HepG2 (cell line): ENCODE measurements around the gene NATD1. TPM values are rescaled to one million over a fixed set of nuclear protein-coding genes. Genes with fewer than 3 reads are reported as not detected.

Experiments used
- GATAD1 ChIP-seq: IDR thresholded peaks from 2 replicates; pipeline ENCODE4 v1.6.1; 2016; ENCODE audit warnings: missing genetic modification reagents, missing compliant biosample characterization
- GATAD2A ChIP-seq: IDR thresholded peaks from 2 replicates; pipeline ENCODE4 v1.6.1; 2016
- IRF2 ChIP-seq: IDR thresholded peaks from 2 replicates; pipeline ENCODE4 v1.6.1; 2018; ENCODE audit warnings: missing genetic modification reagents, missing compliant biosample characterization
- MED8 ChIP-seq: sonication (generic); formaldehyde crosslinking; IDR thresholded peaks from 2 replicates; pipeline ENCODE4 v1.8.1; 2023; ENCODE audit warnings: mild to moderate bottlenecking, missing genetic modification reagents; ENCODE audit not compliant: insufficient replicate concordance
- POGK ChIP-seq: sonication (generic); formaldehyde crosslinking; conservative IDR thresholded peaks from 2 replicates; pipeline ENCODE4 v1.8.0; 2022; ENCODE audit warnings: mild to moderate bottlenecking, moderate library complexity, missing genetic modification reagents
- SIX4 ChIP-seq: sonication (generic); formaldehyde crosslinking; IDR thresholded peaks from 2 replicates; pipeline ENCODE4 v1.4.0; 2020; ENCODE audit warnings: missing genetic modification reagents
- ZFY ChIP-seq: sonication (generic); formaldehyde crosslinking; IDR thresholded peaks from 2 replicates; pipeline ENCODE4 v1.4.0; 2020; ENCODE audit warnings: missing genetic modification reagents
- ZNF235 ChIP-seq: sonication (generic); formaldehyde crosslinking; IDR thresholded peaks from 2 replicates; pipeline ENCODE4 v1.8.1; 2023; ENCODE audit warnings: mild to moderate bottlenecking, missing genetic modification reagents, borderline replicate concordance
- ZNF629 ChIP-seq: sonication (generic); formaldehyde crosslinking; conservative IDR thresholded peaks from 2 replicates; pipeline ENCODE4 v1.5.0; 2020; ENCODE audit warnings: missing genetic modification reagents
- ZNF770 ChIP-seq: sonication (generic); formaldehyde crosslinking; IDR thresholded peaks from 2 replicates; pipeline ENCODE4 v1.5.0; 2020; ENCODE audit warnings: mild to moderate bottlenecking, missing genetic modification reagents
- ZNF788 ChIP-seq: sonication (generic); formaldehyde crosslinking; IDR thresholded peaks from 2 replicates; pipeline ENCODE4 v1.5.0; 2020; ENCODE audit warnings: mild to moderate bottlenecking, missing genetic modification reagents, borderline replicate concordance
- ZNF83 ChIP-seq: sonication (generic); formaldehyde crosslinking; IDR thresholded peaks from 2 replicates; pipeline ENCODE4 v1.4.0; 2020; ENCODE audit warnings: missing genetic modification reagents, mild to moderate bottlenecking, borderline replicate concordance
- polyA plus RNA-seq, 8 experiments: library from polyadenylated mRNA; depleted of rRNA in 3 of 8; stranded (reverse) in 7 of 8; unstranded in 1 of 8; fragments of >200 nt; fragmentation: Illumina TruSeq in 4 of 8; extraction: Trizol in 4 of 8; gene quantifications; 2 replicates each; pipeline versions ENCODE4 v1.2.1 to v1.2.3, GENCODE V29; 2011 to 2016; ENCODE audit warnings: low read depth in 4 of 8, missing spikeins in 1 of 8, mixed read lengths in 1 of 8; ENCODE audit not compliant: insufficient read depth in 1 of 8
- total RNA-seq, 5 experiments: library from RNA; depleted of rRNA; stranded (reverse); fragments of >200 nt; fragmentation: Illumina TruSeq; extraction: Trizol; gene quantifications; 2 replicates each; pipeline ENCODE4 v1.2.3, GENCODE V29; 2016; ENCODE audit warnings: low read depth in 1 of 5
- TF ChIP-seq, protein P1 (sequence below): sonication (generic); formaldehyde crosslinking; IDR thresholded peaks from 2 replicates; pipeline ENCODE4 v1.5.0; 2020; ENCODE audit warnings: mild to moderate bottlenecking, missing genetic modification reagents, borderline replicate concordance
- TF ChIP-seq, protein P2 (sequence below): sonication (generic); formaldehyde crosslinking; IDR thresholded peaks from 2 replicates; pipeline ENCODE4 v1.4.0; 2020; ENCODE audit warnings: missing genetic modification reagents, low read depth, mild to moderate bottlenecking, borderline replicate concordance

Gene NATD1
- total and polyA plus RNA-seq, 2 of the 13 experiments (the other 11 are each of a cell fraction or from before 2014, with no cell fraction given): 0.31 to 2.3 TPM

DNA sequence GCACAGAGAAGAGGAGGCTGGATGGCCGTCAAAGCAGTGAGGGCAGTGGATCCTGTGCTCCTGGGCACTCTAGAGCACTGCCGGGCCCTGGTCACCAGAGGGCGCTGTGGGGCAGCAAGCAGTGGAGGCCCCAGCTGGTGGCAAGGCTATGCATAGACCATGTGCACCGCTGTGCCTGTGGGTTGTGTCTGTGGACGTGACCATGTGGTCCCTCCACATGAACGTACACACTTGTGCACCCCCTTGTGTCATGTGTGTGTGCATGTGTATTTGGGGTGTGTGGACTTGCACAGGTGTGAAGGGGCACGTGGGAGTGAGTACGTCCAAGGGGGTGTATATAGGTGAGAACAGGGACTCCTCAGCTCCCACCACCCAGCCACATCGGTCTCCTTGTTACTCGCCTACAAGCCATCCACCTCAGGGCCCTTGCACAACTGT is 26.9 kb upstream of the NATD1 start (continued):
- TF ChIP-seq, protein P1, sequence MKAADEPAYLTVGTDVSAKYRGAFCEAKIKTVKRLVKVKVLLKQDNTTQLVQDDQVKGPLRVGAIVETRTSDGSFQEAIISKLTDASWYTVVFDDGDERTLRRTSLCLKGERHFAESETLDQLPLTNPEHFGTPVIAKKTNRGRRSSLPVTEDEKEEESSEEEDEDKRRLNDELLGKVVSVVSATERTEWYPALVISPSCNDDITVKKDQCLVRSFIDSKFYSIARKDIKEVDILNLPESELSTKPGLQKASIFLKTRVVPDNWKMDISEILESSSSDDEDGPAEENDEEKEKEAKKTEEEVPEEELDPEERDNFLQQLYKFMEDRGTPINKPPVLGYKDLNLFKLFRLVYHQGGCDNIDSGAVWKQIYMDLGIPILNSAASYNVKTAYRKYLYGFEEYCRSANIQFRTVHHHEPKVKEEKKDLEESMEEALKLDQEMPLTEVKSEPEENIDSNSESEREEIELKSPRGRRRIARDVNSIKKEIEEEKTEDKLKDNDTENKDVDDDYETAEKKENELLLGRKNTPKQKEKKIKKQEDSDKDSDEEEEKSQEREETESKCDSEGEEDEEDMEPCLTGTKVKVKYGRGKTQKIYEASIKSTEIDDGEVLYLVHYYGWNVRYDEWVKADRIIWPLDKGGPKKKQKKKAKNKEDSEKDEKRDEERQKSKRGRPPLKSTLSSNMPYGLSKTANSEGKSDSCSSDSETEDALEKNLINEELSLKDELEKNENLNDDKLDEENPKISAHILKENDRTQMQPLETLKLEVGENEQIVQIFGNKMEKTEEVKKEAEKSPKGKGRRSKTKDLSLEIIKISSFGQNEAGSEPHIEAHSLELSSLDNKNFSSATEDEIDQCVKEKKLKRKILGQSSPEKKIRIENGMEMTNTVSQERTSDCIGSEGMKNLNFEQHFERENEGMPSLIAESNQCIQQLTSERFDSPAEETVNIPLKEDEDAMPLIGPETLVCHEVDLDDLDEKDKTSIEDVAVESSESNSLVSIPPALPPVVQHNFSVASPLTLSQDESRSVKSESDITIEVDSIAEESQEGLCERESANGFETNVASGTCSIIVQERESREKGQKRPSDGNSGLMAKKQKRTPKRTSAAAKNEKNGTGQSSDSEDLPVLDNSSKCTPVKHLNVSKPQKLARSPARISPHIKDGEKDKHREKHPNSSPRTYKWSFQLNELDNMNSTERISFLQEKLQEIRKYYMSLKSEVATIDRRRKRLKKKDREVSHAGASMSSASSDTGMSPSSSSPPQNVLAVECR (CRISPR knock-in tag): peak; percentile 58; the same call in 1 of the 2 replicates
- 0 out of 2 replicates have a peak, but pooled peaks have one; percentile 20 for TF ChIP-seq GATAD1 (CRISPR knock-in tag)
- peak; percentile 24; the same call in 1 of the 2 replicates for TF ChIP-seq ZFY (CRISPR knock-in tag)
- peak; percentile 49; the same call in 1 of the 2 replicates for TF ChIP-seq ZNF83
- TF ChIP-seq ZNF629 (CRISPR knock-in tag): 0 out of 2 replicates have a peak, but pooled peaks have one; percentile 11
- TF ChIP-seq ZNF770 (CRISPR knock-in tag): no peak
- peak; percentile 62; the same call in 1 of the 2 replicates for TF ChIP-seq POGK (CRISPR knock-in tag)
- TF ChIP-seq IRF2 (CRISPR knock-in tag): peak; percentile 50; the same call in 1 of the 2 replicates
- no peak for TF ChIP-seq MED8 (CRISPR knock-in tag)
- TF ChIP-seq SIX4 (CRISPR knock-in tag): peak; percentile 21; the same call in 1 of the 2 replicates
- TF ChIP-seq GATAD2A (CRISPR knock-in tag): peak; percentile 48; the same call in 1 of the 2 replicates
- TF ChIP-seq ZNF788 (CRISPR knock-in tag): peak; percentile 73; the same call in 1 of the 2 replicates
- TF ChIP-seq, protein P2, sequence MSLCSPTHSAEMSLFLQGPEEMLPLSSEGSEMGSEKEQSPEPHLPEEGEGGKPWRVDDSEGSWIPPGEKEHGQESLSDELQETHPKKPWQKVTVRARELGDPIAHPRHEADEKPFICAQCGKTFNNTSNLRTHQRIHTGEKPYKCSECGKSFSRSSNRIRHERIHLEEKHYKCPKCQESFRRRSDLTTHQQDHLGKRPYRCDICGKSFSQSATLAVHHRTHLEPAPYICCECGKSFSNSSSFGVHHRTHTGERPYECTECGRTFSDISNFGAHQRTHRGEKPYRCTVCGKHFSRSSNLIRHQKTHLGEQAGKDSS: peak; percentile 75; the same call in 1 of the 2 replicates
- TF ChIP-seq ZNF235 (CRISPR knock-in tag): peak; percentile 76; the same call in 1 of the 2 replicates
